Testis (tissue), 3 donors: ENCODE data around the gene ARHGAP20. TPM values are rescaled to one million over a fixed set of nuclear protein-coding genes. Genes with fewer than 3 reads are reported as not detected.
A peak's percentile ranks its signal among the peaks of the same experiment; 100 is the strongest.

Experiments used
- DNase-seq: peaks from one replicate; pipeline ENCODE4 v3.0.0-alpha.2; 2019
- H3K27ac ChIP-seq, 2 donors: fragments of 200-600 bp; sonication (generic); one replicate each; pipeline ENCODE4 v1.5.1; 2019
- H3K27me3 ChIP-seq: fragments of 200-600 bp; sonication (generic); one replicate; pipeline ENCODE4 v1.5.1; 2019
- H3K36me3 ChIP-seq: fragments of 200-600 bp; sonication (generic); one replicate; pipeline ENCODE4 v1.5.1; 2017; ENCODE audit warnings: low read depth; ENCODE audit errors: missing control alignments
- H3K4me1 ChIP-seq: fragments of 200-600 bp; sonication (generic); one replicate; pipeline ENCODE4 v1.5.1; 2019
- H3K4me3 ChIP-seq, 2 donors: fragments of 200-600 bp; sonication (generic); one replicate each; pipeline ENCODE4 v1.5.1; 2017 to 2019
- H3K9me3 ChIP-seq: fragments of 200-600 bp; sonication (generic); one replicate; pipeline ENCODE4 v1.5.1; 2017
- POLR2A ChIP-seq: fragments of 450-650 bp; IDR thresholded peaks from one replicate; pipeline ENCODE4 v1.6.1; 2017; ENCODE audit warnings: antibody characterized with exemption, mild to moderate bottlenecking, moderate library complexity
- WGBS, 2 donors: methylation state at CpG; one replicate each; pipeline ENCODE4 v1.1.5; 2018; 5-methylcytosine and 5-hydroxymethylcytosine counted together
- intact Hi-C: fragments of 100-400 bp; cut with DNase I; formaldehyde crosslinking; loops from one replicate; pipeline ENCODE4 v1.15.1; 2023; ENCODE audit warnings: low total_unique reads
- polyA plus RNA-seq: library from polyadenylated mRNA; stranded (reverse); fragments of 350-450 nt; fragmentation: Illumina TruSeq; extraction: RNeasy Lipid Tissue Mini Kit (QIAGEN cat#74804); gene quantifications from one replicate; pipeline ENCODE4 v1.2.3, GENCODE V29; 2014; ENCODE audit warnings: low read depth, low replicate concordance; ENCODE audit not compliant: insufficient read depth
- total RNA-seq, 2 donors: library from RNA; depleted of rRNA; stranded (reverse); fragments of >200 nt; gene quantifications; one replicate each; pipeline ENCODE4 v1.2.3, GENCODE V29; 2016
- TF ChIP-seq, protein P1 (sequence below), 3 experiments: fragments of 450-650 bp in 2 of 3; fragments of 200-600 bp in 1 of 3; sonication (generic) in 1 of 3; IDR thresholded peaks; one replicate each; pipeline ENCODE4 v1.5.1; 2016 to 2019; ENCODE audit warnings: antibody characterized with exemption in 3 of 3, mild to moderate bottlenecking in 2 of 3, moderate library complexity in 1 of 3

Gene ARHGAP20
- total and polyA plus RNA-seq, 3 donors from 2014 or later = 18.6 to 40.1 (median 37.2) TPM

- 0 to 1% methylated on average over 33 to 42 of the region's 50 CpGs for WGBS, 2 donors
- Histone ChIP-seq H3K4me1 (peaks cover 12% of the 10 kb centered on the region), H3K9me3 (no peaks in the 10 kb centered on the region), H3K27ac (peak overlapping the region; percentile 48 to 87), H3K36me3 (no peaks in the 10 kb centered on the region), H3K27me3 (no peaks in the 10 kb centered on the region), H3K4me3 (peak overlapping the region; percentile 72 to 98)
- intact Hi-C loops = loop anchor here (5.0 kb wide), 1 partner anchor 234 kb away; no protein-coding TSS in a partner anchor
- peak; percentile 83 for DNase-seq
- TF ChIP-seq POLR2A = no peak
- TF ChIP-seq, protein P1, sequence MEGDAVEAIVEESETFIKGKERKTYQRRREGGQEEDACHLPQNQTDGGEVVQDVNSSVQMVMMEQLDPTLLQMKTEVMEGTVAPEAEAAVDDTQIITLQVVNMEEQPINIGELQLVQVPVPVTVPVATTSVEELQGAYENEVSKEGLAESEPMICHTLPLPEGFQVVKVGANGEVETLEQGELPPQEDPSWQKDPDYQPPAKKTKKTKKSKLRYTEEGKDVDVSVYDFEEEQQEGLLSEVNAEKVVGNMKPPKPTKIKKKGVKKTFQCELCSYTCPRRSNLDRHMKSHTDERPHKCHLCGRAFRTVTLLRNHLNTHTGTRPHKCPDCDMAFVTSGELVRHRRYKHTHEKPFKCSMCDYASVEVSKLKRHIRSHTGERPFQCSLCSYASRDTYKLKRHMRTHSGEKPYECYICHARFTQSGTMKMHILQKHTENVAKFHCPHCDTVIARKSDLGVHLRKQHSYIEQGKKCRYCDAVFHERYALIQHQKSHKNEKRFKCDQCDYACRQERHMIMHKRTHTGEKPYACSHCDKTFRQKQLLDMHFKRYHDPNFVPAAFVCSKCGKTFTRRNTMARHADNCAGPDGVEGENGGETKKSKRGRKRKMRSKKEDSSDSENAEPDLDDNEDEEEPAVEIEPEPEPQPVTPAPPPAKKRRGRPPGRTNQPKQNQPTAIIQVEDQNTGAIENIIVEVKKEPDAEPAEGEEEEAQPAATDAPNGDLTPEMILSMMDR (IDR thresholded peaks at IDR 0.05) = peak in 2 of 3 experiments; percentile 7 to 34
Observed at GRCh38 chr11:110712659-110713448, 617 bp upstream of the ARHGAP20 start.

- peak overlapping the region; percentile 87 to 96 for H3K27ac ChIP-seq
- no peak for DNase-seq
- peak overlapping the region; percentile 72 to 98 for H3K4me3 ChIP-seq
- WGBS, 2 donors = 0% methylated on average over 20 of the region's 24 CpGs; no CpG with 5 or more reads in 1 of the 2 donors
- H3K4me1 ChIP-seq = peaks cover 12% of the 10 kb centered on the region
- no peaks in the 10 kb centered on the region for H3K9me3 ChIP-seq
- no peak for TF ChIP-seq POLR2A
- TF ChIP-seq, protein P1 (IDR thresholded peaks at IDR 0.05) = no peak
- intact Hi-C loops = loop anchor here (5.0 kb wide), 1 partner anchor 236 kb away; no protein-coding TSS in a partner anchor
- H3K36me3 ChIP-seq = no peaks in the 10 kb centered on the region
- no peaks in the 10 kb centered on the region for H3K27me3 ChIP-seq
Observed at GRCh38 chr11:110711448-110711775, 825 bp downstream of the ARHGAP20 start.

GRCh38 chr11:110710628-110711381 is 1.4 kb downstream of the ARHGAP20 start:
- intact Hi-C loops = loop anchor here (5.0 kb wide), 1 partner anchor 236 kb away; no protein-coding TSS in a partner anchor
- Histone ChIP-seq H3K27ac (peak overlapping the region; percentile 87 to 96), H3K4me3 (peak overlapping the region; percentile 72 to 98), H3K4me1 (peaks cover 12% of the 10 kb centered on the region), H3K27me3 (no peaks in the 10 kb centered on the region), H3K36me3 (no peaks in the 10 kb centered on the region), H3K9me3 (no peaks in the 10 kb centered on the region)
- WGBS, 2 donors = 2 to 3% methylated on average over 29 to 33 of the region's 33 CpGs
- TF ChIP-seq, protein P1 (IDR thresholded peaks at IDR 0.05) = no peak
- TF ChIP-seq POLR2A = no peak
- peak; percentile 81 for DNase-seq

- no peak for TF ChIP-seq POLR2A
- TF ChIP-seq, protein P1 (IDR thresholded peaks at IDR 0.05) = no peak
- Histone ChIP-seq H3K9me3 (no peaks in the 10 kb centered on the region), H3K36me3 (no peaks in the 10 kb centered on the region), H3K27ac (no peak overlapping the region), H3K4me1 (peaks cover 5% of the 10 kb centered on the region), H3K4me3 (no peak overlapping the region), H3K27me3 (no peaks in the 10 kb centered on the region)
- no peak for DNase-seq
- WGBS, 2 donors = 90 to 92% methylated on average over 5 of the region's 5 CpGs
- intact Hi-C loops = no loop called here
Observed at GRCh38 chr11:110704210-110704864, 7.9 kb downstream of the ARHGAP20 start.
